K562 (cell line): Measurements from ENCODE around the gene RASIP1. TPM values are rescaled to one million over a fixed set of nuclear protein-coding genes. Genes with fewer than 3 reads are reported as not detected.

ENCODE experiments used
- EP300 ChIP-seq: IDR thresholded peaks from 2 replicates; pipeline ENCODE4 v1.6.1; 2012; ENCODE audit warnings: low read length, improper control_type of control experiment
- FOXA3 ChIP-seq, 2 experiments: fragments of 450-650 bp in 1 of 2; sonication (generic) in 1 of 2; formaldehyde crosslinking; IDR thresholded peaks in 1 of 2; conservative IDR thresholded peaks in 1 of 2; 2 replicates each; pipeline versions ENCODE4 v1.4.0 to v1.8.0; 2020 to 2022; ENCODE audit warnings: mild to moderate bottlenecking in 2 of 2, missing genetic modification reagents in 1 of 2
- MXI1 ChIP-seq: IDR thresholded peaks from 2 replicates; pipeline ENCODE4 v1.6.1; 2011; ENCODE audit warnings: low read depth, mild to moderate bottlenecking, improper control_type of control experiment, low read length
- NUFIP1 ChIP-seq: fragments of 450-650 bp; IDR thresholded peaks from 2 replicates; pipeline ENCODE4 v1.6.1; 2018; ENCODE audit not compliant: partially characterized antibody
- TOE1 ChIP-seq, 2 experiments: fragments of 450-650 bp in 1 of 2; sonication (generic) in 1 of 2; formaldehyde crosslinking in 1 of 2; IDR thresholded peaks; 2 replicates each; pipeline versions ENCODE4 v1.7.1 to v1.8.0; 2016 to 2022; ENCODE audit warnings: borderline replicate concordance in 2 of 2, mild to moderate bottlenecking in 2 of 2, antibody characterized with exemption in 1 of 2, inconsistent platforms in 1 of 2, low read depth in 1 of 2, missing genetic modification reagents in 1 of 2, moderate library complexity in 1 of 2
- polyA plus RNA-seq, 8 experiments: library from polyadenylated mRNA; depleted of rRNA in 4 of 8; stranded (reverse) in 5 of 8; unstranded in 3 of 8; fragments of >200 nt; fragmentation: Nextera tagmentation in 2 of 8; fragmentation: Illumina TruSeq in 1 of 8; extraction: Ambion mirVana in 2 of 8; extraction: Trizol in 1 of 8; gene quantifications; 2 replicates each; pipeline versions ENCODE4 v1.2.1 to v1.2.3, GENCODE V29; 2011 to 2014; ENCODE audit warnings: inconsistent platforms in 1 of 8, missing spikeins in 1 of 8
- total RNA-seq, 7 experiments: library from RNA; depleted of rRNA in 6 of 7; stranded (reverse); fragments of >200 nt in 6 of 7; fragmentation: Illumina TruSeq in 2 of 7; extraction: Trizol in 2 of 7; gene quantifications; 2 replicates each; pipeline versions ENCODE4 v1.2.1 to v1.2.3, GENCODE V29; 2011 to 2021; ENCODE audit warnings: low replicate concordance in 1 of 7
- TF ChIP-seq, protein P1 (sequence below), 2 experiments: fragments of 450-650 bp; conservative IDR thresholded peaks; 2 replicates each; pipeline ENCODE4 v1.6.1; 2017; ENCODE audit warnings: mild to moderate bottlenecking in 2 of 2, moderate library complexity in 2 of 2
- TF ChIP-seq, protein P2 (sequence below), 3 experiments: IDR thresholded peaks in 2 of 3; conservative IDR thresholded peaks in 1 of 3; 2 replicates each; pipeline ENCODE4 v1.5.1; 2011 to 2012; ENCODE audit warnings: low read length in 3 of 3, mild to moderate bottlenecking in 3 of 3, control low read depth in 2 of 3, improper control_type of control experiment in 1 of 3, inconsistent platforms in 1 of 3, low read depth in 1 of 3, mixed read lengths in 1 of 3, moderate library complexity in 1 of 3; ENCODE audit not compliant: insufficient read depth in 2 of 3
- TF ChIP-seq, protein P3 (sequence below), 2 experiments: fragments of 450-650 bp; formaldehyde crosslinking in 1 of 2; IDR thresholded peaks; 2 replicates each; pipeline versions ENCODE4 v1.4.0 to v1.6.1; 2014 to 2020; ENCODE audit warnings: mild to moderate bottlenecking in 2 of 2, borderline replicate concordance in 1 of 2, low read depth in 1 of 2

Gene RASIP1
- total and polyA plus RNA-seq, 9 of the 15 experiments (the other 6 are each of a cell fraction or from before 2014, with no cell fraction given), result 0.20 to 4.7 (median 1.5) TPM

DNA sequence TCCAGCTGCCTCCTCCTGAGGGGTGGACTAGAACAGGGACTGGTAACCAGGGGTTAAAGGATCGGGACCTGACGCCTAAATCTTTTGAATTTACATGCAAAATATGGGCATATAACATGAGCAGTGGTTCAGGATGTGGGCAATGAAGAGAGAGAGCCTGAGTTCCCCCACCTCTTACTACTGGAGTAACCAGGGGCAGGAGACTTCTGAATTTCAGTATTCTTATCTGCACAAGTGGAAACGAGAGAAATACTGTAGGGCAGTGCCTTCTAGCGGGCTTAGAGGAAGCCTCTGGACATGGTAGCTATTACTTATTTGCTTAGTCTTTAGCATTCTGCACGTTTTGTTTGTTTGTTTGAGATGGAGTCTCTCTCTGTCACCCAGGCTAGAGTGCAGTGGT lies 44.1 kb upstream of the RASIP1 start (continued):
- TF ChIP-seq TOE1 (IDR thresholded peaks at IDR 0.05; ENCODE audit: borderline replicate concordance) (no peak), TOE1 (CRISPR knock-in tag; IDR thresholded peaks at IDR 0.05; ENCODE audit: borderline replicate concordance, low read depth) (no peak), NUFIP1 (no peak), FOXA3 (CRISPR knock-in tag; conservative IDR thresholded peaks at IDR 0.05 in 1 of 2, IDR thresholded peaks at IDR 0.05 in 1 of 2) (0 out of 4 replicates have a peak, but pooled peaks of 1 of the 2 experiments have one; percentile 13), MXI1 (no peak), EP300 (peak; percentile 36; the same call in 1 of the 2 replicates)
- TF ChIP-seq, protein P1, sequence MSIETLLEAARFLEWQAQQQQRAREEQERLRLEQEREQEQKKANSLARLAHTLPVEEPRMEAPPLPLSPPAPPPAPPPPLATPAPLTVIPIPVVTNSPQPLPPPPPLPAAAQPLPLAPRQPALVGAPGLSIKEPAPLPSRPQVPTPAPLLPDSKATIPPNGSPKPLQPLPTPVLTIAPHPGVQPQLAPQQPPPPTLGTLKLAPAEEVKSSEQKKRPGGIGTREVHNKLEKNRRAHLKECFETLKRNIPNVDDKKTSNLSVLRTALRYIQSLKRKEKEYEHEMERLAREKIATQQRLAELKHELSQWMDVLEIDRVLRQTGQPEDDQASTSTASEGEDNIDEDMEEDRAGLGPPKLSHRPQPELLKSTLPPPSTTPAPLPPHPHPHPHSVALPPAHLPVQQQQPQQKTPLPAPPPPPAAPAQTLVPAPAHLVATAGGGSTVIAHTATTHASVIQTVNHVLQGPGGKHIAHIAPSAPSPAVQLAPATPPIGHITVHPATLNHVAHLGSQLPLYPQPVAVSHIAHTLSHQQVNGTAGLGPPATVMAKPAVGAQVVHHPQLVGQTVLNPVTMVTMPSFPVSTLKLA (conservative IDR thresholded peaks at IDR 0.05), result peak; percentile 35 to 60; a peak in 1 of 4 replicates
- TF ChIP-seq, protein P2, sequence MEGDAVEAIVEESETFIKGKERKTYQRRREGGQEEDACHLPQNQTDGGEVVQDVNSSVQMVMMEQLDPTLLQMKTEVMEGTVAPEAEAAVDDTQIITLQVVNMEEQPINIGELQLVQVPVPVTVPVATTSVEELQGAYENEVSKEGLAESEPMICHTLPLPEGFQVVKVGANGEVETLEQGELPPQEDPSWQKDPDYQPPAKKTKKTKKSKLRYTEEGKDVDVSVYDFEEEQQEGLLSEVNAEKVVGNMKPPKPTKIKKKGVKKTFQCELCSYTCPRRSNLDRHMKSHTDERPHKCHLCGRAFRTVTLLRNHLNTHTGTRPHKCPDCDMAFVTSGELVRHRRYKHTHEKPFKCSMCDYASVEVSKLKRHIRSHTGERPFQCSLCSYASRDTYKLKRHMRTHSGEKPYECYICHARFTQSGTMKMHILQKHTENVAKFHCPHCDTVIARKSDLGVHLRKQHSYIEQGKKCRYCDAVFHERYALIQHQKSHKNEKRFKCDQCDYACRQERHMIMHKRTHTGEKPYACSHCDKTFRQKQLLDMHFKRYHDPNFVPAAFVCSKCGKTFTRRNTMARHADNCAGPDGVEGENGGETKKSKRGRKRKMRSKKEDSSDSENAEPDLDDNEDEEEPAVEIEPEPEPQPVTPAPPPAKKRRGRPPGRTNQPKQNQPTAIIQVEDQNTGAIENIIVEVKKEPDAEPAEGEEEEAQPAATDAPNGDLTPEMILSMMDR (IDR thresholded peaks at IDR 0.05 in 2 of 3, conservative IDR thresholded peaks at IDR 0.05 in 1 of 3; ENCODE audit: insufficient read depth in 2 of 3, low read depth in 1 of 3, low read length in 3 of 3), result peak; percentile 78 to 98 (median 79)
- TF ChIP-seq, protein P3, sequence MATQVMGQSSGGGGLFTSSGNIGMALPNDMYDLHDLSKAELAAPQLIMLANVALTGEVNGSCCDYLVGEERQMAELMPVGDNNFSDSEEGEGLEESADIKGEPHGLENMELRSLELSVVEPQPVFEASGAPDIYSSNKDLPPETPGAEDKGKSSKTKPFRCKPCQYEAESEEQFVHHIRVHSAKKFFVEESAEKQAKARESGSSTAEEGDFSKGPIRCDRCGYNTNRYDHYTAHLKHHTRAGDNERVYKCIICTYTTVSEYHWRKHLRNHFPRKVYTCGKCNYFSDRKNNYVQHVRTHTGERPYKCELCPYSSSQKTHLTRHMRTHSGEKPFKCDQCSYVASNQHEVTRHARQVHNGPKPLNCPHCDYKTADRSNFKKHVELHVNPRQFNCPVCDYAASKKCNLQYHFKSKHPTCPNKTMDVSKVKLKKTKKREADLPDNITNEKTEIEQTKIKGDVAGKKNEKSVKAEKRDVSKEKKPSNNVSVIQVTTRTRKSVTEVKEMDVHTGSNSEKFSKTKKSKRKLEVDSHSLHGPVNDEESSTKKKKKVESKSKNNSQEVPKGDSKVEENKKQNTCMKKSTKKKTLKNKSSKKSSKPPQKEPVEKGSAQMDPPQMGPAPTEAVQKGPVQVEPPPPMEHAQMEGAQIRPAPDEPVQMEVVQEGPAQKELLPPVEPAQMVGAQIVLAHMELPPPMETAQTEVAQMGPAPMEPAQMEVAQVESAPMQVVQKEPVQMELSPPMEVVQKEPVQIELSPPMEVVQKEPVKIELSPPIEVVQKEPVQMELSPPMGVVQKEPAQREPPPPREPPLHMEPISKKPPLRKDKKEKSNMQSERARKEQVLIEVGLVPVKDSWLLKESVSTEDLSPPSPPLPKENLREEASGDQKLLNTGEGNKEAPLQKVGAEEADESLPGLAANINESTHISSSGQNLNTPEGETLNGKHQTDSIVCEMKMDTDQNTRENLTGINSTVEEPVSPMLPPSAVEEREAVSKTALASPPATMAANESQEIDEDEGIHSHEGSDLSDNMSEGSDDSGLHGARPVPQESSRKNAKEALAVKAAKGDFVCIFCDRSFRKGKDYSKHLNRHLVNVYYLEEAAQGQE (IDR thresholded peaks at IDR 0.05; ENCODE audit: borderline replicate concordance), result peak; percentile 96
- TF ChIP-seq, protein P3 (CRISPR knock-in tag; IDR thresholded peaks at IDR 0.05; ENCODE audit: low read depth), result no peak
